ENCODE results near the gene TMEM184A.

DNA sequence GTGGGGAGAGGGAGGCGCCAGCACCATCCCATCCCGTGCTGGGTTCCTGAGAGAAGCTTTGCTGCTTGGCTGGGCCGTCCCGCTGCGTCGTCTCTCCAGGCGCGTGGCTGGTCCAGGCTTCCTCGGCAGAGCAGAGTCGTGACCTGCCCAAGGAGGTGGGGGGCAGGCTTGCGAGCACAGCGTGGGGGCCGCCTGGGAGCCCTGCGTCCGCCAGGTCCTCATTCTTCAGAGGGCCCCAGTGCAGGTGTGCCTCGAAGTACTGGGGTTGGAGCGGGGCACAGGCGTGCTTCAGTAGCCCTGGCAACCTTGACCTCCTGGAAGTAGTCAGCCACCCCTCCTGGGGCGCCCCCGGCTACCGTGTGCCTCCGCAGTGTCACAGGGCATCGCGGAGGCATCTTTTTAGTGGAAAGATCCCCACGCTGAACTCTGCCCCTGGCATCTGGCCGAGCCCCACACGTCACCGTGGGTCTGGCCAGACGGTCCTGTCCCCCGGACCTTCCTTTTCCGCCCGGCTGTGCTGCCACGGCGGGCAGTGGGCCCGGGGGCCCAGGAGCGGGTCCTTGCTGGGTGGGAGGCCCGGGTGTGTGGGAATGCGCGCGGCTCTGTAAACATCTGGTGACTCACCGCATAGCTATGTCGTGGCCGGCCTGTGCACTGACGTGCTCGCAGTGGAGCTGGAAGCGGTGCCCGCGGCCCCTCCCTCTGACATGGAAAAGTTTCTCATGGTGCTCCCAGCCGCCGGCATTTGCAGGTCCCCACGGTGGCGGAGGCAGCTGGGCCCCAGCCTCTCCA is 19.1 kb downstream of the TMEM184A start:
- TF ChIP-seq, protein P1, sequence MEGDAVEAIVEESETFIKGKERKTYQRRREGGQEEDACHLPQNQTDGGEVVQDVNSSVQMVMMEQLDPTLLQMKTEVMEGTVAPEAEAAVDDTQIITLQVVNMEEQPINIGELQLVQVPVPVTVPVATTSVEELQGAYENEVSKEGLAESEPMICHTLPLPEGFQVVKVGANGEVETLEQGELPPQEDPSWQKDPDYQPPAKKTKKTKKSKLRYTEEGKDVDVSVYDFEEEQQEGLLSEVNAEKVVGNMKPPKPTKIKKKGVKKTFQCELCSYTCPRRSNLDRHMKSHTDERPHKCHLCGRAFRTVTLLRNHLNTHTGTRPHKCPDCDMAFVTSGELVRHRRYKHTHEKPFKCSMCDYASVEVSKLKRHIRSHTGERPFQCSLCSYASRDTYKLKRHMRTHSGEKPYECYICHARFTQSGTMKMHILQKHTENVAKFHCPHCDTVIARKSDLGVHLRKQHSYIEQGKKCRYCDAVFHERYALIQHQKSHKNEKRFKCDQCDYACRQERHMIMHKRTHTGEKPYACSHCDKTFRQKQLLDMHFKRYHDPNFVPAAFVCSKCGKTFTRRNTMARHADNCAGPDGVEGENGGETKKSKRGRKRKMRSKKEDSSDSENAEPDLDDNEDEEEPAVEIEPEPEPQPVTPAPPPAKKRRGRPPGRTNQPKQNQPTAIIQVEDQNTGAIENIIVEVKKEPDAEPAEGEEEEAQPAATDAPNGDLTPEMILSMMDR (IDR thresholded peaks at IDR 0.05), result no peak
- peak; percentile 35 to 78 for TF ChIP-seq POLR2A (IDR thresholded peaks at IDR 0.05)
- peak; percentile 93 to 96 for TF ChIP-seq EP300 (IDR thresholded peaks at IDR 0.05)
